ENCODE results near the gene GRM1.

Gene GRM1

GRCh38 chr6:146445233-146445632 is 416.4 kb downstream of the GRM1 start:
- DNase-seq, result no peak

GRCh38 chr6:146456886-146457285 is 428.0 kb downstream of the GRM1 start:
- DNase-seq, result no peak

GRCh38 chr6:146460941-146461340 is 432.1 kb downstream of the GRM1 start:
- no peak for DNase-seq

DNA sequence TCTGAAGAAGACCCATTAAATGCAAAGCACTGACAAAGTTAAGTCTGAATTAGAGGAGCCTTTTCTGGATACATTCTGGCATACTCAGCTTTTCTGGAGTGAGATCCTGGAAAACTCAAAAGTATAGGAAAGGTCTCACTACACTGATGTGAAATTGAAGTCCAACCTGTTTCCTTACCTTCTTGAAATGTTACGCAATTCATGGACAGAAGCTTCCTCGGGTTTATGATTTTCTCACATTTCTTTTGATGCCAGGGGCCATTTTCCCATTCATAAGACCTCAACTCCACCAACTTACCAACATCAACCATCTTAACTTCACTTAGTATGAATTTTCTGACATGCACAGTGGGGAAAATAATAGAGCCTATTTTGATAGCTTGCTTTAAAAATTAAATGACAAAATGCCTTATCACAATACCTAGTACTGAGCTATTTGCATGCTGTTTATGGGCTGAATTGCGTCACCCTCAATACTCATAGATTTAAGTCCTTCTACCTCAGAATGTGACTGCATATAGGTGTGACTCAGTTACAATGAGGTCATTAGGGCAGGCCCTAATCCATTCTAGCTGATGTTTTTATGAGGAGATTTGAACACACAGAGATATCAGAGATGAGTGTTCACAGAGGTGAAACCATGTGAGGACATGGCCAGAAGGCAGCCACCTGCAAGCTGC is 441.4 kb downstream of the GRM1 start:
- DNase-seq, result no peak

DNA sequence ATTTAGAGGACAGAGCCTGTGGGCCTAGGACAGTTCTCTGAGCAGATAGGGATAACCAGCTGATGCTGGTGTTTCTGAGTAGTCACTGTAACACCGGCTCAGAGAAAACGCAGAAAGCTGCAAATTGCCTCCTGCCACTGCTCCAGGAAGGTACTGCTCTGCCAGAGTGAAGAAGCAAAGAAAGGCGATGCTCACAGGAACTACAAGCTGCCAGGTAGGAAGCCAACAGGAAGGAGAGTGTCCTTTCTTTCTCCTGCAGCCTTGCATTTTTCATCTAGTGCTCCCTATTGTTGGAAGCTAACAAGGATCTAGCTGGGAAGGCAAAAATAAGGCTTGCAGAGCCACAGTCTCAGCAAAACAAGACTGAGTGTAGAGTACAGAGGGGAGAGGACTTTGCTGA is 444.1 kb downstream of the GRM1 start:
- DNase-seq, result no peak

GRCh38 chr6:146481527-146481926 is 452.7 kb downstream of the GRM1 start:
- DNase-seq, result no peak

GRCh38 chr6:146484411-146484810 is 455.5 kb downstream of the GRM1 start:
- DNase-seq, result no peak
